ENCODE measurements around the gene PTPN3.
"Not testable (repeated sequence)": the region's sequence is repeated elsewhere in the genome, so short reads cannot be mapped to it uniquely, and the experiment has no call there.

DNA sequence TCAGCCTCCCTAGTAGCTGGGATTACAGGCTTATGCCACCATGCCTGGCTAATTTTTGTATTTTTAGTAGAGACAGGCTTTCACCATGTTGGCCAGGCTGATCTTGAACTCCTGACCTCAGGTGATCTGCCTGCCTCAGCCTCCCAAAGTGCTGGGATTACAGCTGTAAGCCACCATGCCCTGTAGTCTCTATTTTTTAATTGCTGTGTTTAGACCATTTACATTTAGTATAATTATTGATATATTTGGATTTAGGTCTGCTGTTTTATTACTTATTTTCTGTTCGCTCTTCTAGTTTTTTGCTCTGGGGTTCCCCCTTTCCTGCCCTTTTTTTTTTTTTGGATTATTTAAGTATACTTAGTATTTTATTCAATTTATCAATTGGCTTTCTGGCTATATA is 46.8 kb upstream of the PTPN3 start:
- TF ChIP-seq BCL3 (IDR thresholded peaks at IDR 0.05); CEBPB (IDR thresholded peaks at IDR 0.05); MAX (IDR thresholded peaks at IDR 0.05); CTCF (IDR thresholded peaks at IDR 0.05); REST (IDR thresholded peaks at IDR 0.05); HOXA7 (CRISPR knock-in tag; IDR thresholded peaks at IDR 0.05); SREBF2 (IDR thresholded peaks at IDR 0.05); KDM1A (IDR thresholded peaks at IDR 0.05; ENCODE audit: low read depth); BHLHE40 (IDR thresholded peaks at IDR 0.05; ENCODE audit: low read depth, low read length): not testable (repeated sequence)
